Hepatocyte (in vitro differentiated cells): ENCODE data around the gene MROH2A. TPM values are rescaled to one million over a fixed set of nuclear protein-coding genes. Genes with fewer than 3 reads are reported as not detected.

Experiments
- DNase-seq: peaks from one replicate; pipeline ENCODE4 v3.0.0-alpha.2; 2016; ENCODE audit warnings: low spot score
- H2AFZ ChIP-seq: fragments of 200-600 bp; sonication (generic); 2 replicates; pipeline ENCODE4 v1.6.0; 2016; ENCODE audit warnings: antibody characterized with exemption, mild to moderate bottlenecking
- H3K27ac ChIP-seq: fragments of 200-600 bp; sonication (generic); 2 replicates; pipeline ENCODE4 v1.5.1; 2016; ENCODE audit warnings: mild to moderate bottlenecking
- H3K27me3 ChIP-seq: fragments of 200-600 bp; sonication (generic); 2 replicates; pipeline ENCODE4 v1.6.1; 2016
- H3K36me3 ChIP-seq: fragments of 200-600 bp; sonication (generic); replicated peaks from 2 replicates; pipeline ENCODE4 v1.5.1; 2016; ENCODE audit warnings: low read depth; ENCODE audit not compliant: insufficient read depth
- H3K4me1 ChIP-seq: fragments of 200-600 bp; sonication (generic); 2 replicates; pipeline ENCODE4 v1.5.1; 2016; ENCODE audit warnings: mild to moderate bottlenecking, moderate library complexity; ENCODE audit not compliant: insufficient read depth
- H3K4me2 ChIP-seq: fragments of 200-600 bp; sonication (generic); 2 replicates; pipeline ENCODE4 v1.6.0; 2016
- H3K4me3 ChIP-seq: fragments of 200-600 bp; sonication (generic); 2 replicates; pipeline ENCODE4 v1.5.1; 2016; ENCODE audit warnings: mild to moderate bottlenecking
- H3K79me2 ChIP-seq: fragments of 200-600 bp; sonication (generic); 2 replicates; pipeline ENCODE4 v1.6.0; 2017; ENCODE audit warnings: mild to moderate bottlenecking
- H3K9me2 ChIP-seq: fragments of 200-600 bp; sonication (generic); replicated peaks from 2 replicates; pipeline ENCODE4 v1.6.0; 2017; ENCODE audit warnings: mild to moderate bottlenecking; ENCODE audit not compliant: insufficient read depth
- H3K9me3 ChIP-seq: fragments of 200-600 bp; sonication (generic); 2 replicates; pipeline ENCODE4 v1.5.1; 2016; ENCODE audit warnings: low read depth, mild to moderate bottlenecking
- H4K20me1 ChIP-seq: fragments of 200-600 bp; sonication (generic); 2 replicates; pipeline ENCODE4 v1.6.0; 2016; ENCODE audit warnings: mild to moderate bottlenecking; ENCODE audit not compliant: insufficient read depth, poor library complexity, severe bottlenecking
- CTCF ChIP-seq: fragments of 200-600 bp; sonication (generic); IDR thresholded peaks from 2 replicates; pipeline ENCODE4 v1.5.1; 2016; ENCODE audit warnings: antibody characterized with exemption, mild to moderate bottlenecking; ENCODE audit not compliant: poor library complexity
- EZH2 ChIP-seq: fragments of 200-600 bp; sonication (generic); IDR thresholded peaks from 2 replicates; pipeline ENCODE4 v1.6.1; 2016; ENCODE audit warnings: antibody characterized with exemption, mild to moderate bottlenecking, borderline replicate concordance
- EZH2phosphoT487 ChIP-seq: fragments of 200-600 bp; sonication (generic); IDR thresholded peaks from one replicate; pipeline ENCODE4 v1.6.1; 2018; ENCODE audit warnings: antibody characterized with exemption, mild to moderate bottlenecking, low read depth, moderate library complexity; ENCODE audit not compliant: unreplicated experiment, severe bottlenecking
- WGBS: methylation state at CpG from one replicate; pipeline ENCODE4 v1.1.6; 2016; ENCODE audit warnings: low lambda C conversion rate; ENCODE audit errors: missing lambda C conversion rate; 5-methylcytosine and 5-hydroxymethylcytosine counted together
- polyA plus RNA-seq: library from polyadenylated mRNA; unstranded; fragments of >200 nt; fragmentation: Nextera tagmentation; extraction: Ambion mirVana; gene quantifications from 2 replicates; pipeline ENCODE4 v1.2.1, GENCODE V29; 2016
- total RNA-seq: library from RNA; depleted of rRNA; stranded (reverse); fragments of >200 nt; gene quantifications from 2 replicates; pipeline ENCODE4 v1.2.3, GENCODE V29; 2014

MROH2A gene
- total and polyA plus RNA-seq, 2 experiments from 2014 or later: not detected

DNA sequence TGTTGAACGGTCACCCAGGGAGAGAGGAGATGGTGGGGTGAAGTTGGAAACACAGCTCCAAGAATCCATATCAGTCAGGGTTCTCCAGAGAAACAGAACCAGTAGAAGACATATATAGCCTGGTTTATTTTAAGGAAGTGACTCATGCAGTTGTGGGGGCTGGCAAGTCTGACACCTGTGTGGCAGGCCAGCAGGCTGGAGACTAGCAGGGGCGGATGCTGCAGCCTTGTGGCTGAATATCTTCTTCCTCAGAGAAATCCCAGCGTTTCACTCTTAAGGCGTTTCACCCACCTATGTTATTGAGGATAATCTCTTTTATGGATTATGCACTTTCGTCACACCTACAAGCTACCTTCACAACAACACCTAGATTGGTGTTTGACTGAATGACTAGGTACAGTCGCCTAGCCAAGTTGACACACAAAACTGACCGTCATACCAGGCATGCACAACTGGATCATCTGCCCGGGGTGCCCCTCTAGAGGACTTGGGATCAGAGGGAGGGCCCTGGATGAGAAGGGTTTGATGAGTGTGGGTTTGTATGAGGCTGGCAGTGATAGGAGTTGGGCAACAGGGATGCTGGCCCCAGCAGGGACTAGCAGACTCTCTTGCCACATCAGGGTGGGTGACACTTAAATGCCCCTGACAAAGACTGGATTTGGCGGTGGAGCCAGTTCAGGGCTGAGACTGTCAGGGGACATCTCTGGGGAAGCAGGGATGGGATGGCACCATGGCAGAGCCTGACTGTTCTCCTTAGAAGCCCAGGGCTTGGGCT, 23.4 kb downstream of the MROH2A start:
- Histone ChIP-seq H3K27me3 (no peaks in the 10 kb centered on the region), H3K4me2 (no peak overlapping the region), H3K79me2 (no peaks in the 10 kb centered on the region), H3K27ac (no peak overlapping the region), H3K4me3 (no peak overlapping the region), H4K20me1 (no peaks in the 10 kb centered on the region), H3K9me3 (no peaks in the 10 kb centered on the region), H2AFZ (no peak overlapping the region), H3K9me2 (no peaks in the 10 kb centered on the region), H3K36me3 (no peaks in the 10 kb centered on the region), H3K4me1 (no peaks in the 10 kb centered on the region)
- DNase-seq: no peak
- TF ChIP-seq EZH2phosphoT487 (no peak), CTCF (no peak), EZH2 (no peak)
- WGBS: 77% methylated on average over 9 of the region's 9 CpGs

- no peak for DNase-seq
- Histone ChIP-seq H2AFZ (no peak overlapping the region), H3K27me3 (no peaks in the 10 kb centered on the region), H3K4me1 (no peaks in the 10 kb centered on the region), H3K4me3 (no peak overlapping the region), H3K79me2 (no peaks in the 10 kb centered on the region), H3K9me3 (no peaks in the 10 kb centered on the region), H3K27ac (no peak overlapping the region), H4K20me1 (no peaks in the 10 kb centered on the region), H3K9me2 (no peaks in the 10 kb centered on the region), H3K36me3 (no peaks in the 10 kb centered on the region), H3K4me2 (no peak overlapping the region)
- 74% methylated on average over 3 of the region's 3 CpGs for WGBS
- TF ChIP-seq CTCF: no peak
- no peak for TF ChIP-seq EZH2
- no peak for TF ChIP-seq EZH2phosphoT487
These were observed 24.1 kb downstream of the MROH2A start for GRCh38 chr2:233802132-233802815.

DNA sequence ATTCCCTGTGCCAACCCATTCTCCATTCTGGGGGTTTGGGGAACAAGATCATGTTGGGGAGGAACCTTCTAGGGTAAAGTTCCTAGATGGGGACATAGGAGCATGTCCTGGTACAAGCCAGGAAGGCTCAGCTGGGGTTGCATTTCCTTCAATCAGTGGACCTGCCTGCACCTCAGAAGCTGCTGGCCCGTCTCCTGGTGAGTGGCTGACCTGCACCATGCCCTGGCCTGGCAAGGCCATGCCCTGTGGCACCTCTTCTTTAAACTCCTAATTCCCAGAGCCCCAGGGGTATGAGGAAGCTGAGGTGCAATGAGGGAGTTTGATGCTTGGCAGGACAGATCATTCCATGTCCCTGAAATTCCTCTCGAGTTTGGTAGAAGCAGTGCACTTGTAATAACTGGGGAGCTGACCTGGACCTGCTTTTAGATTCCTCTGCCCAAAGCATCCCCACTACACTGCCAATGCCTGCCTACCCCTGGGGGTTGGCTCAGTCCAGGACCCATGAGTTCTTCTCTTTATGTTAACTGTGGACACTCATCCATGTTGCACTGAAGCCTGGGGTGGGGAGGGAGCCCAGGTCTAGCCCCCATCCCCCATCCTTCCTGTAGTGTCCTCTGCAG, 25.3 kb downstream of the MROH2A start:
- H3K4me3 ChIP-seq: no peak overlapping the region
- H4K20me1 ChIP-seq: no peaks in the 10 kb centered on the region
- DNase-seq: no peak
- no peak overlapping the region for H2AFZ ChIP-seq
- no peak overlapping the region for H3K27ac ChIP-seq
- H3K27me3 ChIP-seq: no peaks in the 10 kb centered on the region
- H3K36me3 ChIP-seq: no peaks in the 10 kb centered on the region
- 81% methylated on average over 2 of the region's 2 CpGs for WGBS
- H3K4me2 ChIP-seq: no peak overlapping the region
- no peaks in the 10 kb centered on the region for H3K79me2 ChIP-seq
- no peaks in the 10 kb centered on the region for H3K4me1 ChIP-seq
- TF ChIP-seq CTCF (no peak), EZH2 (no peak), EZH2phosphoT487 (no peak)
- no peaks in the 10 kb centered on the region for H3K9me3 ChIP-seq
- no peaks in the 10 kb centered on the region for H3K9me2 ChIP-seq
